ENCODE data around the gene USP20. TPM values are rescaled to one million over a fixed set of nuclear protein-coding genes. Genes with fewer than 3 reads are reported as not detected.

The USP20 gene
- total and polyA plus RNA-seq, 7 donors: 7.9 to 52.1 (median 19.4) TPM

DNA sequence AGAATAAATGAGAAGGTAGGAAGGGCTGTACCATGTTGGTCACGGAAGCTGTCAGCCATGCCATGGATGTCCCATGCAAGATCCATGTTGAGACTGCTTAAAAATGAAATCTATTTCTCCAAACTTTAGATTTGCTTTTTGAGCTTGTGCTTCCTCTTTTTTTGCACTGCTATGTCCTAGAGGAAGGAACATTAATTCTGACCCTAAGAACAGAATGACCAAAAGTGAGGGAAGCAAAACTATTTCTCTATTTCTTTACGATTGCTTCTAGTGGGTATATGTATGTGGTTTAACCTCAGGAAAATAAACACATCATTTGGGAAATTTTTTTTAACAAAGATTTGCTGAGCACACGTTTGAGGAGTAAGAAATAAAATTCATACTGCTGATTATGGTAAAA, 84.6 kb downstream of the USP20 start:
- Histone ChIP-seq H3K27me3 (no peaks in the 10 kb centered on the region), H3K4me3 (no peak overlapping the region), H3K9me3 (no peaks in the 10 kb centered on the region), H3K27ac (peak overlapping the region in 3 of 4 donors; percentile 5 to 36 (median 9)), H3K36me3 (peaks cover 7 to 75% (median 13%) of the 10 kb centered on the region in 4 donors), H3K4me1 (peaks cover 0 to 2% (median 0%) of the 10 kb centered on the region in 4 donors)
- intact Hi-C loops (cut with DNase I): no loop called here
- no peak for DNase-seq
- 69 to 75% methylated on average over 3 of the region's 3 CpGs for WGBS, 2 donors
- TF ChIP-seq POLR2A (IDR thresholded peaks at IDR 0.05) (no peak), POLR2AphosphoS5 (IDR thresholded peaks at IDR 0.05) (peak in 1 of 4 donors; percentile 23), EP300 (IDR thresholded peaks at IDR 0.05) (no peak)
- TF ChIP-seq, protein P1, sequence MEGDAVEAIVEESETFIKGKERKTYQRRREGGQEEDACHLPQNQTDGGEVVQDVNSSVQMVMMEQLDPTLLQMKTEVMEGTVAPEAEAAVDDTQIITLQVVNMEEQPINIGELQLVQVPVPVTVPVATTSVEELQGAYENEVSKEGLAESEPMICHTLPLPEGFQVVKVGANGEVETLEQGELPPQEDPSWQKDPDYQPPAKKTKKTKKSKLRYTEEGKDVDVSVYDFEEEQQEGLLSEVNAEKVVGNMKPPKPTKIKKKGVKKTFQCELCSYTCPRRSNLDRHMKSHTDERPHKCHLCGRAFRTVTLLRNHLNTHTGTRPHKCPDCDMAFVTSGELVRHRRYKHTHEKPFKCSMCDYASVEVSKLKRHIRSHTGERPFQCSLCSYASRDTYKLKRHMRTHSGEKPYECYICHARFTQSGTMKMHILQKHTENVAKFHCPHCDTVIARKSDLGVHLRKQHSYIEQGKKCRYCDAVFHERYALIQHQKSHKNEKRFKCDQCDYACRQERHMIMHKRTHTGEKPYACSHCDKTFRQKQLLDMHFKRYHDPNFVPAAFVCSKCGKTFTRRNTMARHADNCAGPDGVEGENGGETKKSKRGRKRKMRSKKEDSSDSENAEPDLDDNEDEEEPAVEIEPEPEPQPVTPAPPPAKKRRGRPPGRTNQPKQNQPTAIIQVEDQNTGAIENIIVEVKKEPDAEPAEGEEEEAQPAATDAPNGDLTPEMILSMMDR (IDR thresholded peaks at IDR 0.05): no peak

DNA sequence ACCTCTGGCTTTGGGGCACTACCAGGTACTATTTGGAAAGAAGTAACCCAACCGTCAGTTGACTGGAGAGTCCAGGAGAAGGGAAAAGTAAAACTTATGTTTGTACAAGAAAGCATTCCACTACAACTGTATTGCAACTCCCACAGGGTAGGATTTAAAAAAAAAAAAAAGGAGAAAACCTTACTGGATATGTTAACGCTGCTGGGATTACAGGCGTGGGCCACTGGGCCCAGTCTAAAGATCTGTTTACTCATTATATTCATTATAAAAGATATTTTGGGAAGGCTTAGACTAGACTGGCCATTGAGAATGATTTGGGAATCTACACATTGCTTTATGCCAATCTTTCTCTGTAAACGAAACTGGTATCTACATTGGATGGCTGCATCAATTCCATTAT, 86.6 kb downstream of the USP20 start:
- H3K27me3 ChIP-seq: no peaks in the 10 kb centered on the region
- H3K9me3 ChIP-seq: no peaks in the 10 kb centered on the region
- no peak for DNase-seq
- intact Hi-C loops (cut with DNase I): no loop called here
- H3K4me3 ChIP-seq: no peak overlapping the region
- 92 to 94% methylated on average over 4 of the region's 4 CpGs for WGBS, 2 donors
- TF ChIP-seq, protein P1 (IDR thresholded peaks at IDR 0.05): no peak
- TF ChIP-seq POLR2AphosphoS5 (IDR thresholded peaks at IDR 0.05) (no peak), EP300 (IDR thresholded peaks at IDR 0.05) (no peak), POLR2A (IDR thresholded peaks at IDR 0.05) (no peak)
- H3K27ac ChIP-seq: no peak overlapping the region
- H3K36me3 ChIP-seq: peaks cover 16 to 74% (median 28%) of the 10 kb centered on the region in 4 donors
- H3K4me1 ChIP-seq: peaks cover 0 to 3% (median 0%) of the 10 kb centered on the region in 4 donors

DNA sequence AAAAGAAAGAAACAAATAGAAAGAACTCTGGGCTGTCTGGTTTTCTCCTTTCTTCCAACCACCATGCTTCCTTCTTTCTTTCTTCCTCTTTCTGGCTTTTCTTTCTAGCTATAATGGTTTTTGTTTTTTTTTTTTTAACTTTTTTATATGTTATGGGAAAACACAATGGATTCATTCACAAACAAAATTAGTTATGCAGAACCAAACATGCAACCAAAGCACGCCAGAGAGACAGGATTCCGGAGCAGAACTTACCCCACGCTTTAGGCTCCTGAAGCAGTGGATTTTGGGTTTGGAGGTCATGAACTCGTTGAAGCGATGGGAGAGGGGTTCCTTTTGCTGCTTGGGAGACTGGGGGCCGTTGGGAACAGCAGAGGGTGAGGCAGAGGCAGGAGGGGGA, 88.3 kb downstream of the USP20 start:
- intact Hi-C loops (cut with DNase I): no loop called here

DNA sequence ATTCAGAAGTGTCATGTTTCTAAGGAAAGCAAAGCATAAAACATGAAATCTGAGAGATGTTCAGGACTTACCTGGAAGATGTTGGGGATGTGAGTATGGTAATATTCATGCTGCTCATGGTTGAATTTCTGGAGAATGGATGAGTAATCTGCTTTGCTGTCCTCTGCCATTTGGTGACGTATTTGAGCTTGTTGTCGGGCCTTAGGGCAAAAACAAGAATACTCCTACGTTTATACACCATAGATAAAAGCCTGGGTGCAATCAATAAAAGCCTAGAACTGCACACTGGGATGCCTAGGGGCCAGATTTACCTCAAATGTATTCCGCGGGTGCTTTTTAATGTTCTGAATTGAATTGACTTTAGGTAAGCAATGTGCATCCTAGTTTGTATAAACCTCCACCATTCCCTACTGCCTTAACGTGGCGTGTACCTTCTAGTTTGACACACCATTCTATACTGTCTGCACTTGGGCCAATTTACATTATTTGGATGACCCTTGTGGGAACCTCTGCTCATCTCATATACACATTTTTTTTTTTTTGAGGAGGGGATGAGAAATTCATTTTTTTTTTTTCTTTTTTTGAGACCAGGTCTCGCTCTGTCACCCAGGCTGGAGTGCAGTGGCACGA, 94.4 kb downstream of the USP20 start:
- H3K9me3 ChIP-seq: no peaks in the 10 kb centered on the region
- intact Hi-C loops (cut with DNase I): loop anchor here (5.0 kb wide), 2 partner anchors 42 to 113 kb away; partner anchors contain the start of gene FNBP1
- no peak overlapping the region for H3K4me3 ChIP-seq
- WGBS, 2 donors: 96 to 97% methylated on average over 9 of the region's 9 CpGs
- H3K27ac ChIP-seq: peak overlapping the region in 1 of 4 donors; percentile 88
- H3K4me1 ChIP-seq: peaks cover 0 to 40% (median 34%) of the 10 kb centered on the region in 4 donors
- no peaks in the 10 kb centered on the region for H3K27me3 ChIP-seq
- DNase-seq: no peak
- TF ChIP-seq EP300 (IDR thresholded peaks at IDR 0.05) (no peak), POLR2AphosphoS5 (IDR thresholded peaks at IDR 0.05) (no peak), POLR2A (IDR thresholded peaks at IDR 0.05) (no peak)
- TF ChIP-seq, protein P1 (IDR thresholded peaks at IDR 0.05): no peak
- H3K36me3 ChIP-seq: peaks cover 15 to 51% (median 29%) of the 10 kb centered on the region in 4 donors

More for the DNA sequence above, 88.3 kb downstream of the USP20 start:
- DNase-seq: no peak
- no peaks in the 10 kb centered on the region for H3K27me3 ChIP-seq
- H3K36me3 ChIP-seq: peaks cover 19 to 82% (median 35%) of the 10 kb centered on the region in 4 donors
- H3K4me1 ChIP-seq: peaks cover 0 to 3% (median 0%) of the 10 kb centered on the region in 4 donors
- TF ChIP-seq POLR2AphosphoS5 (IDR thresholded peaks at IDR 0.05): no peak
- no peak for TF ChIP-seq EP300 (IDR thresholded peaks at IDR 0.05)
- no peak for TF ChIP-seq POLR2A (IDR thresholded peaks at IDR 0.05)
- TF ChIP-seq, protein P1 (IDR thresholded peaks at IDR 0.05): no peak
- H3K27ac ChIP-seq: no peak overlapping the region
- 82 to 84% methylated on average over 6 of the region's 6 CpGs for WGBS, 2 donors
- H3K4me3 ChIP-seq: no peak overlapping the region
- no peaks in the 10 kb centered on the region for H3K9me3 ChIP-seq
